T-helper 2 cell treated with Interferon-gamma antibody and Interleukin-4, amounts not matched to agents 100 ng/mL and 5 ng/mL, for 36 hours (primary cell): Measurements from ENCODE around the gene CHKB. TPM values are rescaled to one million over a fixed set of nuclear protein-coding genes. Genes with fewer than 3 reads are reported as not detected.
"Not testable (repeated sequence)": the region's sequence is repeated elsewhere in the genome, so short reads cannot be mapped to it uniquely, and the experiment has no call there.

Source experiments
- intact Hi-C: fragments of 100-400 bp; cut with micrococcal nuclease; formaldehyde crosslinking; loops from one replicate; pipeline ENCODE4 v1.15.1; 2023
- total RNA-seq: library from RNA; stranded (reverse); gene quantifications from 2 replicates; pipeline ENCODE4 v1.2.3, GENCODE V29; 2022

CHKB gene
- total RNA-seq, 1 donor from 2014 or later = 98.8 TPM

GRCh38 chr22:50533856-50534711 is 48.6 kb downstream of the CHKB start:
- intact Hi-C loops = not testable (repeated sequence)

DNA sequence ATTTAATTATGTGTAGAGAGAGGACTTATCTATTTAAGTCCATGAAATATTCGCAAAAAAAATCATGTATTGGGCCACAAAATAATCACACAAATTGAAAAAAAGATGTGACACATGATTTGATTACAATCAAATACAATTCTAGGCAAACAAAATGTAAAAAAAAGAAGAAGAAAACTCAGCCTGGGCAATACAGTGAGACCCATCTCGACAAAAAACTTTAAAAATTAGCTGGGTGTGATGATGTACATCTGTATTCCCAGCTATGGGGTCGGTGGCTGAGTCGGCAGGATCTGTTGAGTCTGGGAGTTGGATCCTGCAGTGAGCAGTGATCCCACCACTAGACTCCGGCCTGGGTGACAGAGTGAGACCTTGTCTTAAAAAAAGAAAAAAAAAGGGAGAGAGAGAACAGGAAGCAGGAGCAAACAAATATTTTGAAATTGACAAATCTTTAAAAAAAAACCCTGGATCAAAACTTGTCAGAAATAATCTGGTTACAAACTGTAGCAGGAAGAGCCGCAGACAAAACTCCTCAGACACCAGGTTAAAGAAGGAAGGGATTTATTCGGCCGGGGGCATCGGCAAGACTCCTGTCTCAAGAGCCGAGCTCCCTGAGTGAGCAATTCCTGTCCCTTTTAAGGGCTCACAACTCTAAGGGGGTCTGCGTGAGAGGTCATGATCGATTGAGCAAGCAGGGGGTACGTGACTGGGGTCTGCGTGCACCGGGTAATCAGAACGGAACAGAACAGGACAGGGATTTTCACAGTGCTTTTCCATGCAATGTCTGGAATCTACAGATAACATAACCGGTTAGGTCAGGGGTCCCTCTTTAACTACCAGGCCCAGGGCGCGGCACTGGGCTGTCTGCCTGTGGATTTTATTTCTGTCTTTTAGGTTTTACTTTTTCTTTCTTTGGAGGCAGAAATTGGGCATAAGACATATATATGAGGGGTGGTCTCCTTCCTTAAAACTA is 49.5 kb downstream of the CHKB start:
- intact Hi-C loops = no loop called here

GRCh38 chr22:50531962-50532674 is 50.5 kb downstream of the CHKB start:
- intact Hi-C loops = loop anchor here (1.0 to 2.0 kb wide), 2 partner anchors 7 to 13 kb away; partner anchors contain the start of gene KLHDC7B

- intact Hi-C loops = loop anchor here (1.0 to 2.0 kb wide), 2 partner anchors 8 to 13 kb away; partner anchors contain the start of gene KLHDC7B
Measured at GRCh38 chr22:50531546-50531961, 51.1 kb downstream of the CHKB start.

- intact Hi-C loops = loop anchor here (1.0 to 2.0 kb wide), 2 partner anchors 8 to 14 kb away; partner anchors contain the start of gene KLHDC7B
Measured at GRCh38 chr22:50530877-50531545, 51.6 kb downstream of the CHKB start.

GRCh38 chr22:50530580-50530876 is 52.1 kb downstream of the CHKB start:
- intact Hi-C loops = loop anchor here (2.0 kb wide), 1 partner anchor 14 kb away; the partner anchor contains the start of gene KLHDC7B

GRCh38 chr22:50529897-50530579 is 52.6 kb downstream of the CHKB start, which contains the start of gene TYMP:
Gene TYMP (minus strand): TSS chr22:50530012. CDS start chr22:50529709, 303 bp downstream.
- intact Hi-C loops = loop anchor here (2.0 kb wide), 1 partner anchor 15 kb away; the partner anchor contains the start of gene KLHDC7B

GRCh38 chr22:50529416-50529896 is 53.2 kb downstream of the CHKB start:
- intact Hi-C loops = no loop called here

Other genes with a start within 250 kb of the CHKB start
- 49.8 and 54.9 TPM in 2 replicates for gene PPP6R2, start 239.5 kb downstream of the CHKB start, total RNA-seq
- gene SBF1, start 107.8 kb downstream of the CHKB start, total RNA-seq = 150 and 152 TPM in 2 replicates
- gene ADM2, start 101.3 kb downstream of the CHKB start, total RNA-seq = 2.1 and 2.5 TPM in 2 replicates
- 0.14 TPM in 1 of 2 replicates, not detected in the other for gene MIOX, start 96.0 kb downstream of the CHKB start, total RNA-seq
- gene LMF2, start 75.1 kb downstream of the CHKB start, total RNA-seq = 111 and 118 TPM in 2 replicates
- gene NCAPH2, start 74.6 kb downstream of the CHKB start, total RNA-seq = 108 and 114 TPM in 2 replicates
- gene SCO2, start 57.3 kb downstream of the CHKB start, total RNA-seq = 7.9 and 8.3 TPM in 2 replicates
- gene TYMP, start 52.8 kb downstream of the CHKB start, total RNA-seq = 45.6 and 48.8 TPM in 2 replicates
- gene KLHDC7B, start 37.0 kb downstream of the CHKB start, total RNA-seq = 4.5 and 5.3 TPM in 2 replicates
- gene SYCE3, start 19.9 kb downstream of the CHKB start, total RNA-seq = not detected in 2 replicates
- gene CPT1B, start 4.4 kb downstream of the CHKB start, total RNA-seq = 90.6 and 91.3 TPM in 2 replicates
- 0.25 and 0.30 TPM in 2 replicates for gene MAPK8IP2, start 17.9 kb upstream of the CHKB start, total RNA-seq
- 44.5 and 45.8 TPM in 2 replicates for gene ARSA, start 45.3 kb upstream of the CHKB start, total RNA-seq
- gene SHANK3, start 90.0 kb upstream of the CHKB start, total RNA-seq = 0.02 and 0.05 TPM in 2 replicates
- not detected in 2 replicates for gene ACR, start 155.4 kb upstream of the CHKB start, total RNA-seq
- gene RABL2B, start 200.8 kb upstream of the CHKB start, total RNA-seq = 37.2 and 38.1 TPM in 2 replicates